HG03575 (cell line): Measurements from ENCODE around the gene GAGE13.
"Not testable (repeated sequence)": the region's sequence is repeated elsewhere in the genome, so short reads cannot be mapped to it uniquely, and the experiment has no call there.

Source experiments
- ATAC-seq: cut with Tn5 transposase; IDR thresholded peaks from one replicate; pipeline ENCODE4 v1.9.1; 2021; ENCODE audit not compliant: unreplicated experiment, insufficient number of reproducible peaks, low FRiP score; ENCODE audit errors: extremely low read depth

Gene GAGE13, protein sequence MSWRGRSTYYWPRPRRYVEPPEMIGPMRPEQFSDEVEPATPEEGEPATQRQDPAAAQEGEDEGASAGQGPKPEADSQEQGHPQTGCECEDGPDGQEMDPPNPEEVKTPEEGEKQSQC

DNA sequence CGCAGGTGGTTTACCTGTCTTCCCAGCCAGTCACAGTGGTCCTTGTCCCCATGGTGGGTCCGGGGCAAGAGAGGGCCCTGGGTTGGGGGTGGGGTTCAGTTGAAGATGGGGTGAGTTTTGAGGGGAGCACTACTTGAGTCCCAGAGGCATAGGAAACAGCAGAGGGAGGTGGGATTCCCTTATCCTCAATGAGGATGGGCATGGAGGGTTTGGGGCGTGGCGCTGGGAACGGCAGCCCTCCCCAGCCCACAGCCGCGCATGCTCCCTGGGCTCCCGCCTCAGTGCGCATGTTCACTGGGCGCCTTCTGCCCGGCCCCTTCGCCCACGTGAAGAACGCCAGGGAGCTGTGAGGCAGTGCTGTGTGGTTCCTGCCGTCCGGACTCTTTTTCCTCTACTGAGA, at the start of gene GAGE13:
TSS of gene GAGE13 (plus strand) at position 301 of the 400 bp plus-strand sequence. CDS start 1,156 bp downstream, outside the sequence.
- ATAC-seq, result not testable (repeated sequence)

DNA sequence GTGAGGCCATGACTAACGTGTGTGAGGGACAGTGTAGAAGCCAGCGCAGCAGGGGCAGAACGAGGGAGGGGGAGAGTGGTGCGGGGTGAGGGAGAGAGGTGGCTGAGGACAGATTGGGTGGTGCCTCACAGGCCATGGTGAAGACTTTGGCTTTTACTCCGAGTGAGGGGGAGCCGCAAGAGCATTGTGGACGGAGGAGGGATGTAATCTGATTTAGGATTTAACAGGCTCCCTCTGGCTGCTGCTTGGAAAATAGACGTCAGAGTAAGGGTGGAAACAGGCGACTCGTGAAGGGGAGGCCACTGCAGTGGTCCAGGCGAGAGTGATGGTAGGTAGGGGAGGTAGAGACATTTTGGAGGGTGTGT, 48.8 kb upstream of the GAGE13 start:
- no peak for ATAC-seq

DNA sequence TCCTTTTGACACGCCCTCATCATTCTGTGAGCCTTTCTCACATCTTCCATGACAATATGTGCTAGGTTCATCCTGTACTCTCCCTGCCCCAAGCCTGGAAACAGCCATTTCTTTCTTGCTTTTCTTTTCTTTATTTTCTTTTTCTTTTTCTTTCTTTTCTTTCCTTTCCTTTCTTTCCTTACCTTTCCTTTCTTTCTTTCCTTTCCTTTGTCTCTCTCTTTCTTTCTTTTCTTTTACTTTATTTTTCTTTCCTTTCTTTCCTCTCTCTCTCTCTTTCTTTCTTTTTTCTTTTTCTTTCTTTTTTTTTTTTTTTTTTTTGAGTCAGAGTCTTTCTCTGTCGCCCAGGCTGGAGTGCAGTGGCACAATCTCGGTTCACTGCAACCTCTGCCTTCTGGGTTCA, 47.2 kb upstream of the GAGE13 start:
- ATAC-seq, result no peak

DNA sequence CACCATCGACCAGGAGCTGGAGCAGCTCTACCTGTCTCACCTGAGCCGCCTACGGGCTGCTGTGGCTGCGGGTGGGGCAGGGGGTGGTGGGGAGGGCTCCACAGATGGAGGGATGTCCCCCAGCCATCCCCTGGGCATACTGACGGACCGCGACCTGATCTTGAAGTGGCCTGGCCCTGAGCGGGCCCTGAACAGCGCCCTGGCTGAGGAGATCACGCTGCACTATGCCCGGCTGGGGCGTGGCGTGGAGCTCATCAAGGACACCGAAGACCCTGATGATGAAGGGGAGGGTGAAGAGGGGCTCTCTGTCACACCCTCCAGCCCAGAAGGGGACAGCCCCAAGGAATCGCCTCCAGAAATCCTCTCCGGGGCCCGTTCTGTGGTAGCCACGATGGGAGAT, 45.2 kb upstream of the GAGE13 start:
- no peak for ATAC-seq

DNA sequence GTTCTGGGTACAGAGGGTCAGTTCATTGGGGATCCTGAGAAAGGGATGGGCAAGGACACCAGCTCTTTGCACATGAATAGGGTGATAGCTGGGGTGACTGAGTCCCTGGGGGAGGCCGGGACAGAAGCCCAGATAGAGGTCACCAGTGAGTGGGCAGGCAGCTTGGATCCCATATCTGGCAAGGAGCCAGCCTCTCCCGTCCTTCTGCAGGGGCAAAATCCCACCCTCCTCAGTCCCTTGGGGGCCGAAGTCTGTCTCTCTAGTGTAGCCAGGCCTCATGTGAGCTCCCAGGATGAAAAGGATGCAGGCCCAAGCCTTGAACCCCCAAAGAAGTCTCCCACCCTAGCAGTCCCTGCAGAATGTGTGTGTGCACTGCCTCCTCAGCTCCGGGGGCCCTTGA, 44.8 kb upstream of the GAGE13 start:
- no peak for ATAC-seq

DNA sequence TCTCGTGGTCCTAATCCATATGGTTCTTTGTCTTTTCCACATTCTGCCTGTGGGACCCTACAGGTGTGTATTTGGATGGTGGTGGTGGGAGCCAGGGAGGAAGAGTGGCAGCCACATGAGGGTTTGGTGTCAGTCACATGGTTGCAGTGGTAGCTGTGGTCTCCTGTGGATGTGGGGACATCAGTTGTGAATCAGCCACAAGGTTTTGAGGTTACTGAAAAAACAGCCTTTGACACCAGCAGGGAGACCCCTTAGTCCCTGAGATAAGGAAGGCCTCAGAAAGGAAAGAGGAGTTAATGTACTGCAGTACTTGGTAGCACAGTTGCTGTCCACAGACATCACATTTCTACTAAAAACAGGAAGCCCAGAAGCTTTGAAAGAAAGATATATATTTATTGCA, 43.7 kb upstream of the GAGE13 start:
- ATAC-seq, result no peak

DNA sequence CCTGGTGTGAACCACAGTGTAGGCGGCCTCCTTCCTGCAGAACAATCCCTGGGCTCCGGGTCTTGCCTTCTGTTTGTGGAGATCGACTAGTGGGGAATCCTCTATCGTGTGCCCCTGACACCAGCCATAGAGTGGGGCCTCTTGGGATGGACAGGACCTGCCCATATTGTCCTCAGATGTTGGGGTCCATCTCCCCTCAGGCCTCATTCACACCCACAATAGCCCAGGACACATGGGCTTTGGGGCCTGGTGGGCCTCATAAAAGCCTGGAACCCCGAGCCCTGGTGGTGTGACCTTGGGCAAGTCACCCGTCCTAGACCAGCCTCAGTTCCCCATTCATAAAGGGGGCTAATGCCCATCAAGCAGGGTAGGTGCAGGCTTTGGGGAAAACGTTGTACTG, 41.2 kb upstream of the GAGE13 start:
- ATAC-seq, result no peak

DNA sequence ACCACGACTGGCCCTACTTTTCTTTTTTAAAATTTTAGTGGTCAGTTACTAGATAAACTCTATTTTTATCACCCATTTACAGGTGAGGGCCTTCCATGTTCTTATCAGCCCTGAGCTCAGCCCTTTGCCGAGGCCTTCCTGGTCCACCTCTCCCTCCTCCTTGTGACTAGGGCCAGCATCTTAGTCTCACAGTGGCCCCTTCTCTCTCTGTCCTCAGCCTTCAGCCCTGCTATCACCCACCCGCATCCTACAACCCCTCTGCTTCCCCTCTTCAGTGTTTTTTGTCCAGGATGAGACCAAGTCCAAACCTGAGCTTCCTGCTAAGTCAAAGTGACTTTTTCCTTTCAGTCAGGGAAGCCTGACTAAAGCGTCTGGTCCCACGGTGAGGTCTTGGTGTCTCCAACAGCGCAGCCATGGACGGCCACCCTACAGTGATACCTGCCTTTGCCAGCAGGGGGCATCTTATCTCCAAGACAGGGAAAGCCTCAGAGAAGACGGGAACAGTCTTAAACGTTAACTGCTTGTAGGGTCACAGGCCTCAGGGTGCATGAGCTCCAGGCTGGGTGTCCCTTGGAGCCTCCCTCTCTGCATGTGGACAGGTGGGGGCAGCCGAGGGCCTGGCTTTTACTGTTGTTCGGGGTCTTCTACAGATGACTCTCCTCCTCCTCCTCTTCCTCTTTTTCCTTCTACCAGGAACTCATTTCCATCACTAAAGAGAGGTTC, 39.6 kb upstream of the GAGE13 start:
- no peak for ATAC-seq

DNA sequence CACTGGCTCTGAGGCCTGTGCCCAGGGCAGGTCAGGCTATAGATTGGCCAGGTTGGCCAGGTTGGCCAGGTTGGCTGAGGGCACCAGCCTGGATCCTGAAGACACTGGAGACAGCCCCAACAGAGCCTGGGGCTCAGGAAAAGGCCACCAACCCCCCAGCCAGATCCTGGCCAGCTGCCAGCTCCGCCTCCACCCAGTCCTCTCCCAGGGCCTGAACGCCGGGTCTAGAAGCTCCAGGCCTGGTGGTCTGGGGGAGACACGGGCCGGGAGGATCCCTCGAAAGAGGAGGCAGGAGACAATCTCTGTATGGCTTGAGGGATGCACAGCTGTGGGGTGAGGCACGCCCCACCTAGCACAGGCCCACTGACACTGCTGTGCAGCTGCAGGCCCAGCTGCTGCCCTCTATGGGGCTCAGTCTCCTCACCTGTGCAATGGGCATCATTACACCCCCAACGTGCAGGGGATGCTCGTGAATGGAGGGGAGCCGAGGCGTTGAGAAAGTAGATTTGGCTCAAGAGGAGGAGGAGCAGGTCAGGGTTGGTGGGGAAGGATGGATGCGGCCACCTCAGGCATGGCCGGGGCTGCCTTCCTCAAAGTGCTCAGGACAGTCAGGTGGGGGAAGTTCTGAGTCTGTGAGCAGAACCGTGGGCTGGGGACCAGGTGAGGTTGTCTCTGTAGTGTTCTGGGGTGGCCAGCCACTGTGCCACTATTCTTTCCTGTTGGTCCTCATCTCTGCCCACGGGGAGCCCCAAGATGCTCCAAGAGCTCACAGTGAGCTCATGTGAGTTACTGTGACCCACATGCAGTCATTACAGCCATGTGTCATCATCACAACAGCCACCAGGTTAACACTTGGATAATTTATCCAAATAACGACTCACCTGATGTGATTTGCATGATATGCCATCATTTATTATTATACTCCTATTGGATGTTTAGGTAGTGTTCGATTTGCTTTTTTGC, 38.7 kb upstream of the GAGE13 start:
- ATAC-seq, result no peak

DNA sequence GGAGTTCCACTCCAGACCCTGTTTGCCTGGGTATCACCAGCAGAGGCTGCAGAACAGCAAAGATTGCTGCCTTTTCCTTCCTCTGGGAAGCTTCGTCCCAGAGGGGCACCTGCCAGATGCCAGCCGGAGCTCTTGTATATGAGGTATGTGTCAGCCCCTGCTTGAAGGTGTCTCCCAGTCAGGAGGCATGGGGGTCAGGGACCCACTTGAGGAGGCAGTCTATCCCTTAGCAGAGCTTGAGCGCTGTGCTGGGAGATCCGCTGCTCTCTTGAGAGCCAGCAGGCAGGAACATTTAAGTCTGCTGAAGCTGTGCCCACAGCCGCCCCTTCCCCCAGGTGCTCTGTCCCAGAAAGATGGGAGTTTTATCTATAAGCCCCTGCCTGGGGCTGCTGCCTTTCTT, 32.1 kb upstream of the GAGE13 start:
- not testable (repeated sequence) for ATAC-seq

DNA sequence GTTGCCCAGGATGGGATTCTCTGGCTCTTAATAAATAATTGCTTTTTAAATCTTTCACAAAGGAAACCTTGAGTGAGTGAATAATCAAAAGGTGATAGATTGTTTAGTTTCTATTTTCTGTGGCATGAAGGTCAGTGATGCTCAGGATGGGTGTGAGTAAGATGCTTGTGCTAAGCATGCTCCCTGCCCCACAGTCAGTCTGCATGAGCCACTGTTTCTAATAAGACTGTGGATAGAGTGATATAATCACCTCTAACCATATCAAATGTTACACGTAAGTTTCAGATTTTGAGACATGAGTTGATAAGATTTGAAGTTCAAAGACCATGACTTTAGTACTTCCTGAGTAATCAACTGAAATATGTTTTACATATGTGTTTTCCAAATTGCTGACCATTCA, 30.7 kb upstream of the GAGE13 start:
- no peak for ATAC-seq

DNA sequence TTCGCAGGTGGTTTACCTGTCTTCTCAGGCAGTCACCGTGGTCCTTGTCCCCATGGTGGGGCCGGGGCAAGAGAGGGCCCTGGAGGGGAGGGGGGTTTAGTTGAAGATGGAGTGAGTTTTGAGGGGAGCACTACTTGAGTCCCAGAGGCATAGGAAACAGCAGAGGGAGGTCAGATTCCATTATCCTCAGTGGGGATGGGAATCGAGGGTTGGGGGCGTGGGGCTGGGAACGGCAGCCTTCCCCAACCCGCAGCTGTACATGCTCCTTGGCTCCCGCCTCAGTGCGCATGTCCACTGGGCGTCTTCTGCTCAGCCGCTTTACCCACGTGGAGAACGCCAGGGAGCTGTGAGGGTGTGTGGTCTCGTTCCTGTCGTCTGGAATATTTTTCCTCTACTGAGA, 28.0 kb upstream of the GAGE13 start, which contains the start of gene GAGE10:
TSS of gene GAGE10 (plus strand) at position 301 of the 400 bp plus-strand sequence. CDS start 1,214 bp downstream, outside the sequence.
- no peak for ATAC-seq

DNA sequence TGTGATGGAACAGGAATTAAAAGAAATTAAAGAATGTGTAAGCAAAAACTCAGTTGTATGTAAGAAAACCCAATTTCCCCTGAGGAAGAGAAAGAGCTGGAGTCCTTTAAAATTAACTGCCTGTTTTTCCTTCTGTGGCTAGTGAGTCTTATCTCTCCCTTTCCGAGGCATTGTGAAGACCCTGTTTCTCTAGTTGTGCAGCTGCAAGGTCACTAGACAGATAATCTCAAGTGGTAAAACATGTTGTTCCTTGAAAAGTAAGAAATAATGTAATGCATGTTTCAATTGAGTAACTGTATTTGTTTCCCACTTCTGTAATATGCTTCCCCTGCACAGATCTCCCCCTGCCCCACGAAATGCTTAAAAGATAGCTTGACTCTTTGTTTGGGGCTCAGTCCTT, 23.6 kb upstream of the GAGE13 start:
- ATAC-seq, result not testable (repeated sequence)

DNA sequence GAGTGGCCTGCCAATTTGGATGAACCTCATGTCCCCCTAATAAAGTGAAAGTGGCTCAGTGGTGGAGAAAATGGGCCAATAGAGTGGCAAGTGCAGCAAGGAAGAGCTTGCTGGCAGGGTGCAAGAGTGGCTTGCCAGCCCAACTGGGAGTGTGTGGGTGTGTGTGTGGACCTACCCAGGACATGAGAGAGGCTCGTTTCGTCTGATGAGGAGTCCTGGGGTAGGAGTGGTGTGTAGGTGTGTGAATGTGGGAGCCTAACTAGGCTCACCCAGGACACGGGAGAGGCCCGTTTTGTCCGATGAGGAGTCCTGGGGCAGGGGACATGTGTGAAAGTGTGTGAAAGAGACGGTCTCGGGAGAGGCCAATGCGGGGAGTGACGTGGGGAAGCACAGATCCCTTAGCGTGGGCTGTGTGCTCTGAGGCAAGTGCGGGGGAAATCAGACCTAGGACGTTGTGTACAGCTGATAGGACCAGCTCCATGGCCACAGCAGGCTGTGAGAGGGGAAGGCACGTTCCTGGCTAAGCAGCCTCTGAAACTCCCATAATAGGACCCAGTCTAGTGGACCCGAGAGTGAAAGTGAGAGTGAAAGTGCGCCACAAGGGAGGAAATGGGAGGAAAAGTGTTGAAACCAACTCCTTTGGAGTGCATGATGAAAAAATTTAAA, 22.6 kb upstream of the GAGE13 start:
- ATAC-seq, result no peak

DNA sequence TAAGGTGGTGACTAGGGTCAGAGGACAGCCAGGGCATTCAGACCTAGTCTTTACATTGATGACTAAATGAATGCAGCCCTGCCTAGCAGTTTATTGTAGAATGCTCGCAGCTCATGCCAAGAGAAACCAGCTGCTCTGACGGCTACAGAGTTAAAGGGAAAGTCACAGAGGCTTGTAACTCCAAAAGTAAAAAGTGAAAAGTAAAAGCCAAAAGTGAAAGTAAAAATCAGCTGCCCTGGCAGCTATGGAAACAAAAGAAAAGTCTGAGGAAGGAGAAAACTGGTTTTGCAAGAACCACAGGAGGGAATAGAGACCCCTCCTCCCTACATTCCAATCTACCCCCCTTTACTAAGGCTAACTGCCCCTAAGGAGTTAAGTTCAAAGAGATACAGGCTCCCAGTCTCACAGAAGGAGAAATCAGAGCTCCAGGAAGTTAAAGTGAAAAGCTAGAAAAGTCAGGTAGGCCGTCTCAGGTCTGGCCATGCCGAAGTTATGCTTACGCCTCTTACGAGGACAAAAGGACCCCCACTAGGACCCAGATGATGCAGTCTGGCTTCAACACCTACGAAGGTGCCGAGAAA, 21.9 kb upstream of the GAGE13 start:
- ATAC-seq, result no peak

DNA sequence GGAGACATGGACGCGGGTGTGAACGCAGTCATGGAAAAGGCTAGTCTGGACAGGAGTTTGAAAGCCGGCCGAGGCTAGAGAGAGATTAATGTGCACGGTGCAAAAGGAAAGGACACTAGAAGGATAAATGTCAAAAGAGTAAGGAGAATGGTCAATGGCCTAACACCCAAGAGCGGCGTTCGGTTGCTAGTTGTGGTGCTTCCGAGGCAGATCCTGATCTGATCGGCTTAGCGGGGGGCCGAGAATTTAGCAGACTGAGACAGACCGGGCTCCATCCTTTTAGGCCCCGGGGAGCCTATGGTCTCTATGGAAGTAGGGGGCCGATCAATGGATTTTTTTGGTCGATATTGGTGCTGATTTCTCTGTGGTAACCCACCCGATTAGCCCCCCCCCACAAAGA, 21.0 kb upstream of the GAGE13 start:
- no peak for ATAC-seq

DNA sequence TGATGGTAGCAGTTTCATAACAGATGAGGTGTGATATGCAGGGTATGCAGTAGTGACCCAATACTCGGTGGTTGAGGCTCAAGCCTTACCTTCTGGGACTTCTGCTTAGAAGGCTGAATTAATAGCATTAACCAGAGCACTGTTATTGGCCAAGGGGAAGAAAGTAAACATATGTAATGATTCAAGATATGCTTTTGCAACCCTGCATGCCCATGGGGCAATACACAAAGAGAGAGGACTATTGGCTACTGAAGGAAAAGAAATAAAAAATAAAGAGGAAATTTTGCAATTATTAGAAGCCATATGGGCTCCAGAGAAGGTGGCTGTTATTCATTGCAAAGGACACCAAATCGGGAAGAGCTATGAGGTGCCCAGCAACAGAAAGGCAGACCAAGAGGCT, 19.2 kb upstream of the GAGE13 start:
- no peak for ATAC-seq

DNA sequence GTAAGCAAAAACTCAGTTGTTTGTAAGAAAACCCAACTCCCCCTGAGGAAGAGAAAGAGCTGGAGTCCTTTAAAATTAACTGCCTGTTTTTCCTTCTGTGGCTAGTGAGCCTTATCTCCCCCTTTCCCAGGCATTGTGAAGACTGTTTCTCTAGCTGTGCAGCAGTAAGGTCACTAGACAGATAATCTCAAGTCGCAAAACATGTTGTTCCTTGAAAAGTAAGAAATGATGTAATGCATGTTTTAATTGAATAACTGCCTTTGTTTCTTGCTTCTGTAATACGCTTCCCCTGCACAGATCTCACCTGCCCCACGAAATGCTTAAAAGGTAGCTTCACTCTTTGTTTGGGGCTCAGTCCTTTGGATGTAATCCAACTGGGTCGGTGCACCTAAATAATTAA, 15.3 kb upstream of the GAGE13 start:
- no peak for ATAC-seq

DNA sequence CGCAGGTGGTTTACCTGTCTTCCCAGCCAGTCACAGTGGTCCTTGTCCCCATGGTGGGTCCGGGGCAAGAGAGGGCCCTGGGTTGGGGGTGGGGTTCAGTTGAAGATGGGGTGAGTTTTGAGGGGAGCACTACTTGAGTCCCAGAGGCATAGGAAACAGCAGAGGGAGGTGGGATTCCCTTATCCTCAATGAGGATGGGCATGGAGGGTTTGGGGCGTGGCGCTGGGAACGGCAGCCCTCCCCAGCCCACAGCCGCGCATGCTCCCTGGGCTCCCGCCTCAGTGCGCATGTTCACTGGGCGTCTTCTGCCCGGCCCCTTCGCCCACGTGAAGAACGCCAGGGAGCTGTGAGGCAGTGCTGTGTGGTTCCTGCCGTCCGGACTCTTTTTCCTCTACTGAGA, 9.6 kb upstream of the GAGE13 start, which contains the start of gene GAGE12J:
TSS of gene GAGE12J (plus strand) at position 301 of the 400 bp plus-strand sequence. CDS start 1,157 bp downstream, outside the sequence.
- not testable (repeated sequence) for ATAC-seq
